ENCODE measurements around the gene ATP5F1A.
"Not testable (repeated sequence)": the region's sequence is repeated elsewhere in the genome, so short reads cannot be mapped to it uniquely, and the experiment has no call there.

DNA sequence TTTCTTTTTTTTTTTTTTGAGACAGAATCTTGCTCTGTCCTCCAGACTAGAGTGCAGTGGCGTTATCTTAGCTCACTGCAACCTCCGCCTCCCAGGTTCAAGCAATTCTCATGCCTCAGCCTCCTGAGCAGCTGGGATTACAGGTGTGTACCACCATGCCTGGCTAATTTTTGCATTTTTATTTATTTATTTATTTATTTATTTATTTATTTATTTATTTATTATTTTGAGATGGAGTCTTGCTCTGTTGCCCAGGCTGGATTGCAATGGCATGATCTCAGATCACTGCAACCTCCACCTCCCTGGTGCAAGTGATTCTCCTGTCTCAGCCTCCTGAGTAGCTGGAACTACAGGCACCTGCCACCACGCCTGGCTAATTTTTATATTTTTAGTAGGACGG lies 28.5 kb upstream of the ATP5F1A start:
- not testable (repeated sequence) for TF ChIP-seq EZH2 (IDR thresholded peaks at IDR 0.05; ENCODE audit: borderline replicate concordance, low read depth, low read length, poor library complexity, severe bottlenecking)
- TF ChIP-seq, protein P1, sequence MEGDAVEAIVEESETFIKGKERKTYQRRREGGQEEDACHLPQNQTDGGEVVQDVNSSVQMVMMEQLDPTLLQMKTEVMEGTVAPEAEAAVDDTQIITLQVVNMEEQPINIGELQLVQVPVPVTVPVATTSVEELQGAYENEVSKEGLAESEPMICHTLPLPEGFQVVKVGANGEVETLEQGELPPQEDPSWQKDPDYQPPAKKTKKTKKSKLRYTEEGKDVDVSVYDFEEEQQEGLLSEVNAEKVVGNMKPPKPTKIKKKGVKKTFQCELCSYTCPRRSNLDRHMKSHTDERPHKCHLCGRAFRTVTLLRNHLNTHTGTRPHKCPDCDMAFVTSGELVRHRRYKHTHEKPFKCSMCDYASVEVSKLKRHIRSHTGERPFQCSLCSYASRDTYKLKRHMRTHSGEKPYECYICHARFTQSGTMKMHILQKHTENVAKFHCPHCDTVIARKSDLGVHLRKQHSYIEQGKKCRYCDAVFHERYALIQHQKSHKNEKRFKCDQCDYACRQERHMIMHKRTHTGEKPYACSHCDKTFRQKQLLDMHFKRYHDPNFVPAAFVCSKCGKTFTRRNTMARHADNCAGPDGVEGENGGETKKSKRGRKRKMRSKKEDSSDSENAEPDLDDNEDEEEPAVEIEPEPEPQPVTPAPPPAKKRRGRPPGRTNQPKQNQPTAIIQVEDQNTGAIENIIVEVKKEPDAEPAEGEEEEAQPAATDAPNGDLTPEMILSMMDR (conservative IDR thresholded peaks at IDR 0.05; ENCODE audit: low read depth, low read length), result not testable (repeated sequence)

Data from A673 (cell line).